Panc1 (cell line): ENCODE data around the gene PRKAG3. TPM values are rescaled to one million over a fixed set of nuclear protein-coding genes. Genes with fewer than 3 reads are reported as not detected.

Source experiments
- ATAC-seq: fragments of 200-7000 bp; cut with Tn5 transposase; 2 replicates; pipeline ENCODE4 v1.9.1; 2020; ENCODE audit warnings: mild to moderate bottlenecking, moderate library complexity
- BruUV-seq: library from RNA; stranded (reverse); fragments of 400-500 nt; replicated peaks from 2 replicates; lab custom pipeline; 2021; lab: Mats Ljungman, UMichigan
- CTCF ChIA-PET: fragments of 300-600 bp; sonication (Branson Sonifier 250); formaldehyde crosslinking; loops from one replicate; lab custom pipeline; 2022; ENCODE audit warnings: antibody characterized with exemption; lab: Charles Lee
- POLR2A ChIA-PET: fragments of 300-600 bp; sonication (Branson Sonifier 250); formaldehyde crosslinking; loops from one replicate; lab custom pipeline; 2022; ENCODE audit warnings: antibody characterized with exemption; lab: Charles Lee
- DNase-seq: peaks from one replicate; pipeline ENCODE4 v3.0.0-alpha.2; 2010; ENCODE audit warnings: low read depth, low spot score
- H3K27ac ChIP-seq: 2 replicates; pipeline ENCODE4 v1.5.1; 2011; ENCODE audit warnings: mild to moderate bottlenecking, low read length, inconsistent platforms
- H3K27me3 ChIP-seq: fragments of 200-500 bp; sonication (Bioruptor generic); 2 replicates; pipeline ENCODE4 v1.6.0; 2014; ENCODE audit warnings: low read length, inconsistent platforms; ENCODE audit not compliant: control insufficient read depth, insufficient read depth
- H3K36me3 ChIP-seq: fragments of 200-500 bp; sonication (Bioruptor generic); 2 replicates; pipeline ENCODE4 v1.5.1; 2014; ENCODE audit warnings: inconsistent platforms, mild to moderate bottlenecking, low read length, moderate library complexity; ENCODE audit not compliant: control insufficient read depth, insufficient read depth
- H3K4me1 ChIP-seq: 2 replicates; pipeline ENCODE4 v1.5.1; 2011; ENCODE audit warnings: inconsistent platforms, mild to moderate bottlenecking, low read length, moderate library complexity; ENCODE audit not compliant: control insufficient read depth, insufficient read depth
- H3K4me3 ChIP-seq, 2 experiments: 2 replicates each; pipeline ENCODE4 v1.5.1; 2011 to 2012; ENCODE audit warnings: low read depth in 2 of 2, low read length in 2 of 2, mild to moderate bottlenecking in 2 of 2, inconsistent platforms in 1 of 2, moderate library complexity in 1 of 2
- H3K9me3 ChIP-seq: fragments of 200-500 bp; sonication (Bioruptor generic); 2 replicates; pipeline ENCODE4 v1.5.1; 2014; ENCODE audit warnings: low read depth, mild to moderate bottlenecking, inconsistent platforms, low read length, moderate library complexity; ENCODE audit not compliant: control insufficient read depth, insufficient read depth
- POLR2AphosphoS5 ChIP-seq: IDR thresholded peaks from 2 replicates; pipeline ENCODE4 v1.6.1; 2012; ENCODE audit warnings: mild to moderate bottlenecking, low read depth, low read length, moderate library complexity
- SIN3A ChIP-seq: IDR thresholded peaks from 2 replicates; pipeline ENCODE4 v1.6.1; 2012; ENCODE audit warnings: low read depth, mild to moderate bottlenecking, low read length, moderate library complexity, borderline replicate concordance; ENCODE audit not compliant: insufficient read depth
- TCF7L2 ChIP-seq: IDR thresholded peaks from 2 replicates; pipeline ENCODE4 v1.6.1; 2011; ENCODE audit warnings: mild to moderate bottlenecking, low read depth, low read length, inconsistent platforms
- in situ Hi-C: cut with HindIII; loops from 2 replicates; pipeline ENCODE4 v1.10.0; 2016; ENCODE audit warnings: low sequenced_read_pairs, low pct_unique_long_range_greater_than_20kb
- intact Hi-C: fragments of 100-400 bp; cut with micrococcal nuclease; formaldehyde crosslinking; loops from one replicate; pipeline ENCODE4 v1.10.0; 2022; ENCODE audit not compliant: unreplicated experiment
- total RNA-seq: library from RNA; stranded (reverse); gene quantifications from one replicate; pipeline ENCODE4 v1.2.1, GENCODE V29; 2021; ENCODE audit not compliant: unreplicated experiment
- TF ChIP-seq, protein P1 (sequence below): fragments of 450-650 bp; IDR thresholded peaks from 2 replicates; pipeline ENCODE4 v1.5.1; 2017; ENCODE audit warnings: mild to moderate bottlenecking
- TF ChIP-seq, protein P2 (sequence below), 2 experiments: IDR thresholded peaks; 2 replicates each; pipeline ENCODE4 v1.6.1; 2011 to 2012; ENCODE audit warnings: low read depth in 2 of 2, control low read depth in 1 of 2, low read length in 1 of 2, mild to moderate bottlenecking in 1 of 2, moderate library complexity in 1 of 2; ENCODE audit not compliant: insufficient read depth in 1 of 2

Gene PRKAG3
- total RNA-seq, 1 experiment from 2014 or later = not detected

DNA sequence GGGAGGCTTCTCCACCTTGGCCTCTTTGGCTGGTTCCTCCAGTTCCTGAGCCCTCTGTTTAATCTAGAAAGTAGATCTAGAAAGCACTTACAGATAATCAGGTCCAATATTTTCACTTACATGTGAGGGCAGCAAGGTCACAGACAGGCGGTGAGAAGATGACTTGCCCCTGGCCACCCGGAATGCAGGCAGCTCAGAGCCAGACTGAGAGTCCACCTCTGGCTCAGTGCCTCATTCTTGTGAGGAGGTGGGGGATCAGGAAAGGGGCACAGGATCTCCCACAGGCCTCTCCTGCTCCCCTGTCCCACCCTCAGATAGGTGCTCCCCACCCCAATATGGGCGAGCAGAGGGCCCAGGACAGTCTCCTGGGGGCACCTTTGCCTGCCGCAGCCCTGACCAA, 33.8 kb upstream of the PRKAG3 start:
- H3K4me1 ChIP-seq = no peaks in the 10 kb centered on the region; the same call in none of the 2 replicates
- TF ChIP-seq, protein P1, sequence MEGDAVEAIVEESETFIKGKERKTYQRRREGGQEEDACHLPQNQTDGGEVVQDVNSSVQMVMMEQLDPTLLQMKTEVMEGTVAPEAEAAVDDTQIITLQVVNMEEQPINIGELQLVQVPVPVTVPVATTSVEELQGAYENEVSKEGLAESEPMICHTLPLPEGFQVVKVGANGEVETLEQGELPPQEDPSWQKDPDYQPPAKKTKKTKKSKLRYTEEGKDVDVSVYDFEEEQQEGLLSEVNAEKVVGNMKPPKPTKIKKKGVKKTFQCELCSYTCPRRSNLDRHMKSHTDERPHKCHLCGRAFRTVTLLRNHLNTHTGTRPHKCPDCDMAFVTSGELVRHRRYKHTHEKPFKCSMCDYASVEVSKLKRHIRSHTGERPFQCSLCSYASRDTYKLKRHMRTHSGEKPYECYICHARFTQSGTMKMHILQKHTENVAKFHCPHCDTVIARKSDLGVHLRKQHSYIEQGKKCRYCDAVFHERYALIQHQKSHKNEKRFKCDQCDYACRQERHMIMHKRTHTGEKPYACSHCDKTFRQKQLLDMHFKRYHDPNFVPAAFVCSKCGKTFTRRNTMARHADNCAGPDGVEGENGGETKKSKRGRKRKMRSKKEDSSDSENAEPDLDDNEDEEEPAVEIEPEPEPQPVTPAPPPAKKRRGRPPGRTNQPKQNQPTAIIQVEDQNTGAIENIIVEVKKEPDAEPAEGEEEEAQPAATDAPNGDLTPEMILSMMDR = no peak
- TF ChIP-seq SIN3A (no peak), TCF7L2 (no peak), POLR2AphosphoS5 (no peak)
- TF ChIP-seq, protein P2, sequence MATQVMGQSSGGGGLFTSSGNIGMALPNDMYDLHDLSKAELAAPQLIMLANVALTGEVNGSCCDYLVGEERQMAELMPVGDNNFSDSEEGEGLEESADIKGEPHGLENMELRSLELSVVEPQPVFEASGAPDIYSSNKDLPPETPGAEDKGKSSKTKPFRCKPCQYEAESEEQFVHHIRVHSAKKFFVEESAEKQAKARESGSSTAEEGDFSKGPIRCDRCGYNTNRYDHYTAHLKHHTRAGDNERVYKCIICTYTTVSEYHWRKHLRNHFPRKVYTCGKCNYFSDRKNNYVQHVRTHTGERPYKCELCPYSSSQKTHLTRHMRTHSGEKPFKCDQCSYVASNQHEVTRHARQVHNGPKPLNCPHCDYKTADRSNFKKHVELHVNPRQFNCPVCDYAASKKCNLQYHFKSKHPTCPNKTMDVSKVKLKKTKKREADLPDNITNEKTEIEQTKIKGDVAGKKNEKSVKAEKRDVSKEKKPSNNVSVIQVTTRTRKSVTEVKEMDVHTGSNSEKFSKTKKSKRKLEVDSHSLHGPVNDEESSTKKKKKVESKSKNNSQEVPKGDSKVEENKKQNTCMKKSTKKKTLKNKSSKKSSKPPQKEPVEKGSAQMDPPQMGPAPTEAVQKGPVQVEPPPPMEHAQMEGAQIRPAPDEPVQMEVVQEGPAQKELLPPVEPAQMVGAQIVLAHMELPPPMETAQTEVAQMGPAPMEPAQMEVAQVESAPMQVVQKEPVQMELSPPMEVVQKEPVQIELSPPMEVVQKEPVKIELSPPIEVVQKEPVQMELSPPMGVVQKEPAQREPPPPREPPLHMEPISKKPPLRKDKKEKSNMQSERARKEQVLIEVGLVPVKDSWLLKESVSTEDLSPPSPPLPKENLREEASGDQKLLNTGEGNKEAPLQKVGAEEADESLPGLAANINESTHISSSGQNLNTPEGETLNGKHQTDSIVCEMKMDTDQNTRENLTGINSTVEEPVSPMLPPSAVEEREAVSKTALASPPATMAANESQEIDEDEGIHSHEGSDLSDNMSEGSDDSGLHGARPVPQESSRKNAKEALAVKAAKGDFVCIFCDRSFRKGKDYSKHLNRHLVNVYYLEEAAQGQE (IDR thresholded peaks at IDR 0.05; ENCODE audit: insufficient read depth in 1 of 2, low read depth in 2 of 2, low read length in 1 of 2) = no peak
- peaks cover 6% of the 10 kb centered on the region for H3K27me3 ChIP-seq
- BruUV-seq = no TSS peak
- no peak overlapping the region for H3K27ac ChIP-seq
- DNase-seq (no peak), ATAC-seq (no peak)
- in situ Hi-C loops = no loop called here
- CTCF ChIA-PET = interaction anchor here (0.6 kb wide), 1 partner anchor 13 kb away, joined by 6 read pairs; no protein-coding TSS in a partner anchor
- POLR2A ChIA-PET = no interaction called here
- H3K36me3 ChIP-seq = no peaks in the 10 kb centered on the region
- H3K4me3 ChIP-seq = no peak overlapping the region
- H3K9me3 ChIP-seq = no peaks in the 10 kb centered on the region
- intact Hi-C loops = no loop called here

DNA sequence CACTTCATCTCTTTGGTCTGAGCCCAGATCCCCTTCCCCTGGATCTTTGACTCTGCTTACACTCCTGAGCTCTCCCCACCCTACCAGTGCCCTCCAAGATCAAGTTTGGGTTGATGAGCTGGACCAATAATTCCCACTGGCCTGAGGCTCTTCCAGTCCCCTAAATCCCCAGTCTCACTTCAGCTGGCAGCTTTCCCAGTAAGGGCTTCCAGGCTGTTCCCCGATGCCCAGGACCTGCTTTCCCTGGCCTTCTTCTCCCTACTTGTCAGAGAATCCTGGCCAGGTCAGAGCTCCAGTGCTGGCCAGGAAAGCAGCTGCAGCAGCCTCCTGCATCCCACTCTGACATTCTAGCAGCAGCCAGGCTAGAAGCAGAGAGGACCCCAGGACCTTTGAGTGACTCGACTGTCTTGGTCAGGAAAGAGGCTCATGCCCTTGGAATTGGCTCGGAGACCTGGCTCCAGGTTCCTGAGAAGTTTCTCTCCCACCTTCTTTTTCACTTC, 31.5 kb upstream of the PRKAG3 start:
- Histone ChIP-seq H3K27ac (no peak overlapping the region), H3K36me3 (no peaks in the 10 kb centered on the region), H3K4me1 (peaks cover 5% of the 10 kb centered on the region), H3K9me3 (no peaks in the 10 kb centered on the region), H3K27me3 (peaks cover 10% of the 10 kb centered on the region), H3K4me3 (no peak overlapping the region)
- CTCF ChIA-PET = interaction anchor here (0.6 to 1.2 kb wide), 3 partner anchors 10 to 33 kb away, joined by 3 to 4 read pairs (median 3); no protein-coding TSS in a partner anchor
- no peak for TF ChIP-seq TCF7L2
- TF ChIP-seq SIN3A = no peak
- TF ChIP-seq, protein P1 = no peak
- TF ChIP-seq, protein P2 (IDR thresholded peaks at IDR 0.05; ENCODE audit: insufficient read depth in 1 of 2, low read depth in 2 of 2, low read length in 1 of 2) = no peak
- no peak for TF ChIP-seq POLR2AphosphoS5
- no TSS peak for BruUV-seq
- POLR2A ChIA-PET = no interaction called here
- intact Hi-C loops (no loop called here), in situ Hi-C loops (no loop called here)
- ATAC-seq (no peak), DNase-seq (no peak)
